Sigmoid colon (tissue), 4 donors: ENCODE measurements around the gene UBR3.

Experiments
- CTCF ChIP-seq, 4 experiments: fragments of 450-650 bp in 3 of 4; fragments of 200-600 bp in 1 of 4; IDR thresholded peaks; one replicate each; pipeline ENCODE4 v1.5.1; 2016 to 2019; ENCODE audit warnings: antibody characterized with exemption in 4 of 4, mild to moderate bottlenecking in 3 of 4, moderate library complexity in 2 of 4
- EP300 ChIP-seq, 4 donors: sonication (generic); formaldehyde crosslinking; IDR thresholded peaks; one replicate each; pipeline ENCODE4 v1.6.1; 2017; ENCODE audit warnings: antibody characterized with exemption in 4 of 4
- POLR2A ChIP-seq, 2 donors: fragments of 450-650 bp; IDR thresholded peaks; one replicate each; pipeline ENCODE4 v1.6.1; 2016; ENCODE audit warnings: antibody characterized with exemption in 2 of 2, mild to moderate bottlenecking in 2 of 2, moderate library complexity in 2 of 2
- POLR2AphosphoS5 ChIP-seq, 4 donors: sonication (generic); formaldehyde crosslinking; IDR thresholded peaks; one replicate each; pipeline ENCODE4 v1.6.1; 2017; ENCODE audit warnings: antibody characterized with exemption in 4 of 4

GRCh38 chr2:170044751-170045478, 217.7 kb downstream of the UBR3 start:
- TF ChIP-seq CTCF (IDR thresholded peaks at IDR 0.05): no peak
- TF ChIP-seq POLR2A (IDR thresholded peaks at IDR 0.05): no peak
- no peak for TF ChIP-seq POLR2AphosphoS5 (IDR thresholded peaks at IDR 0.05)
- TF ChIP-seq EP300 (IDR thresholded peaks at IDR 0.05): no peak
